A549 (cell line): ENCODE data around the gene SH3D21.

Experiments
- CTCF ChIP-seq: fragments of >200 bp; sonication (Bioruptor Twin); formaldehyde crosslinking; IDR thresholded peaks from 3 replicates; pipeline ENCODE4 v1.5.1; 2016
- HDAC2 ChIP-seq: fragments of 200-600 bp; sonication (generic); IDR thresholded peaks from 2 replicates; pipeline ENCODE4 v1.6.1; 2016
- HOXA7 ChIP-seq: fragments of 250-450 bp; sonication (Bioruptor Pico); IDR thresholded peaks from 2 replicates; pipeline ENCODE4 v1.5.0; 2020; ENCODE audit warnings: mild to moderate bottlenecking, moderate library complexity
- MAZ ChIP-seq: fragments of 150-350 bp; IDR thresholded peaks from 2 replicates; pipeline ENCODE4 v1.6.1; 2014; ENCODE audit warnings: antibody characterized with exemption, low read depth, low read length, borderline replicate concordance
- POLR2A ChIP-seq: IDR thresholded peaks from 2 replicates; pipeline ENCODE4 v1.6.1; 2012; ENCODE audit warnings: mild to moderate bottlenecking, low read length
- REST ChIP-seq: fragments of 200-600 bp; sonication (generic); IDR thresholded peaks from 2 replicates; pipeline ENCODE4 v1.6.1; 2016; ENCODE audit warnings: antibody characterized with exemption, mild to moderate bottlenecking, moderate library complexity
- RFX5 ChIP-seq: fragments of 450-650 bp; IDR thresholded peaks from 2 replicates; pipeline ENCODE4 v1.7.1; 2014; ENCODE audit warnings: antibody characterized with exemption, mild to moderate bottlenecking, moderate library complexity
- USF2 ChIP-seq: fragments of 450-650 bp; IDR thresholded peaks from 2 replicates; pipeline ENCODE4 v1.6.1; 2014; ENCODE audit warnings: antibody characterized with exemption
- ZSCAN20 ChIP-seq: fragments of 250-450 bp; sonication (Bioruptor Pico); IDR thresholded peaks from 2 replicates; pipeline ENCODE4 v1.8.0; 2022; ENCODE audit warnings: mild to moderate bottlenecking, moderate library complexity

DNA sequence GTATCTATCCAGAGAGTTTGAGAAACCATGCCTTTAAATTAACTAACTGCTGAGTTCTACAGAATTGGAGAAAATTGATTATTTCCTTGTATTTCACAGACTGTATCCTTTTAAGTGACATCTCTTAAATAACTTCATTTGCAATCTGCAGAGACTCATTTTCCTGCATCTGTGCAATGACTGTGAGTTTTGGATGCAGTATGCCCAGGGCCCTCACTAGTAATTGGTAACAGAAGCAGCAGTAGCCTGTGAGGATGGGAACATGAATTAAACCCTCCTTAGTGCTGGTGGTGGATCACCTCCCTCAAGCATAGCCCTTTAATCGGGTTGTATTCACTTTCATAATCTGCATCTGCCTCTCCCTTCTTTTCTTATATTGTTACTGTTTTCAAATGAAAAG is 21.7 kb upstream of the SH3D21 start:
- TF ChIP-seq REST (no peak), HOXA7 (CRISPR knock-in tag) (no peak), ZSCAN20 (CRISPR knock-in tag) (no peak), USF2 (no peak), CTCF (no peak), RFX5 (no peak), POLR2A (no peak), MAZ (no peak), HDAC2 (no peak)
